HepG2 (cell line): ENCODE results near the gene GSTM4.

ENCODE experiments used
- EZH2 ChIP-seq: conservative IDR thresholded peaks from 2 replicates; pipeline ENCODE4 v1.6.1; 2012; ENCODE audit warnings: mild to moderate bottlenecking, low read depth, low read length, moderate library complexity
- HMG20A ChIP-seq: IDR thresholded peaks from 2 replicates; pipeline ENCODE4 v1.6.1; 2016; ENCODE audit warnings: borderline replicate concordance
- HNRNPUL1 ChIP-seq: fragments of 200-400 bp; formaldehyde crosslinking; IDR thresholded peaks from 2 replicates; pipeline ENCODE4 v1.6.1; 2017; ENCODE audit warnings: low read depth, mild to moderate bottlenecking, low read length, moderate library complexity
- HOXD1 ChIP-seq: sonication (generic); formaldehyde crosslinking; IDR thresholded peaks from 2 replicates; pipeline ENCODE4 v1.5.0; 2020; ENCODE audit warnings: missing genetic modification reagents
- ZBTB7A ChIP-seq: sonication (generic); formaldehyde crosslinking; IDR thresholded peaks from 2 replicates; pipeline ENCODE4 v1.8.0; 2022; ENCODE audit warnings: mild to moderate bottlenecking, missing genetic modification reagents
- TF ChIP-seq, protein P1 (sequence below): sonication (generic); formaldehyde crosslinking; conservative IDR thresholded peaks from 2 replicates; pipeline ENCODE4 v1.4.0; 2020; ENCODE audit warnings: missing genetic modification reagents
- TF ChIP-seq, protein P2 (sequence below): IDR thresholded peaks from 2 replicates; pipeline ENCODE4 v1.6.1; 2016; ENCODE audit warnings: mild to moderate bottlenecking
- TF ChIP-seq, protein P3 (sequence below): sonication (generic); formaldehyde crosslinking; IDR thresholded peaks from 2 replicates; pipeline ENCODE4 v1.5.0; 2020; ENCODE audit warnings: mild to moderate bottlenecking, missing genetic modification reagents, moderate library complexity
- TF ChIP-seq, protein P4 (sequence below): sonication (generic); formaldehyde crosslinking; IDR thresholded peaks from 2 replicates; pipeline ENCODE4 v1.8.1; 2023; ENCODE audit warnings: mild to moderate bottlenecking, missing genetic modification reagents

DNA sequence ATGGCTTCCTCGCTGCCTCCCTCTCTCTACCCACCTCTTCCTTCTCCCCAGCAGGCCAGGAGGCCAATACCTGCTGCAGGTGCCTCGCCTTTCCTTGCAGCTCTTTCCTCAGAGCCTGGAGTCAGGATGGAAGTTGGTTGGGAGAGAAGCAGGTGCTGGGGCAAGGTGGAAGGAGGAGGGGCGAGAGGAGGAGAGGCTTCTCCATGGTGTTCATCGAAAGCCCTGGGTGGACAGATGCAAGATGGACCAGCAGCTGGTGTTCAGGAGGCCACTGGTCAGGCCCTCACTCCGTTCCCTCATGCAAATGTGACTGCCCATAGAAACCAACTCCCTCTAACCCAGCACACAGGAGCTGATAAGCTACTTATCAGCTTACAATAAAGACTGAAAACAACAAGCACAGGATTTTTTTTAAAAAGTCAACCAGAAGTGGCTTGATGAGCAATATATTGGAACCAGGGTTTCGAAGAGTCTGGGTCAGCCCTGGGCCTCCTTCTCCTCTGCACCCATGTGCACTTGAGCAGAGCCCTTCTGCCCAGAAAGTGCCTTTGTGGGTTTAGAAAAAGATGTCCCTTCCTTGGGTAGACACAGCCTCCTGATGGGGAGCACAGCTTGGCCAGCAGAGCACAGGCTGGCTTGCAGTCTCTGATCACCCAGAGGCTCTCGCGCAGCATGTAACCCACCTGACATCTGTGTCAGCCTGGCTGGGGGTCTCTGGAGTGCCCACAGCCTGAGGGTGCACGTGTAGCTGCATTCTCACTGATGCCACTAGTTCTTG lies 16.6 kb upstream of the GSTM4 start:
- TF ChIP-seq EZH2 (no peak), HMG20A (no peak), ZBTB7A (no peak), HNRNPUL1 (no peak), HOXD1 (CRISPR knock-in tag) (no peak)
- TF ChIP-seq, protein P1, sequence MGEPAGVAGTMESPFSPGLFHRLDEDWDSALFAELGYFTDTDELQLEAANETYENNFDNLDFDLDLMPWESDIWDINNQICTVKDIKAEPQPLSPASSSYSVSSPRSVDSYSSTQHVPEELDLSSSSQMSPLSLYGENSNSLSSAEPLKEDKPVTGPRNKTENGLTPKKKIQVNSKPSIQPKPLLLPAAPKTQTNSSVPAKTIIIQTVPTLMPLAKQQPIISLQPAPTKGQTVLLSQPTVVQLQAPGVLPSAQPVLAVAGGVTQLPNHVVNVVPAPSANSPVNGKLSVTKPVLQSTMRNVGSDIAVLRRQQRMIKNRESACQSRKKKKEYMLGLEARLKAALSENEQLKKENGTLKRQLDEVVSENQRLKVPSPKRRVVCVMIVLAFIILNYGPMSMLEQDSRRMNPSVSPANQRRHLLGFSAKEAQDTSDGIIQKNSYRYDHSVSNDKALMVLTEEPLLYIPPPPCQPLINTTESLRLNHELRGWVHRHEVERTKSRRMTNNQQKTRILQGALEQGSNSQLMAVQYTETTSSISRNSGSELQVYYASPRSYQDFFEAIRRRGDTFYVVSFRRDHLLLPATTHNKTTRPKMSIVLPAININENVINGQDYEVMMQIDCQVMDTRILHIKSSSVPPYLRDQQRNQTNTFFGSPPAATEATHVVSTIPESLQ (CRISPR knock-in tag): no peak
- TF ChIP-seq, protein P2, sequence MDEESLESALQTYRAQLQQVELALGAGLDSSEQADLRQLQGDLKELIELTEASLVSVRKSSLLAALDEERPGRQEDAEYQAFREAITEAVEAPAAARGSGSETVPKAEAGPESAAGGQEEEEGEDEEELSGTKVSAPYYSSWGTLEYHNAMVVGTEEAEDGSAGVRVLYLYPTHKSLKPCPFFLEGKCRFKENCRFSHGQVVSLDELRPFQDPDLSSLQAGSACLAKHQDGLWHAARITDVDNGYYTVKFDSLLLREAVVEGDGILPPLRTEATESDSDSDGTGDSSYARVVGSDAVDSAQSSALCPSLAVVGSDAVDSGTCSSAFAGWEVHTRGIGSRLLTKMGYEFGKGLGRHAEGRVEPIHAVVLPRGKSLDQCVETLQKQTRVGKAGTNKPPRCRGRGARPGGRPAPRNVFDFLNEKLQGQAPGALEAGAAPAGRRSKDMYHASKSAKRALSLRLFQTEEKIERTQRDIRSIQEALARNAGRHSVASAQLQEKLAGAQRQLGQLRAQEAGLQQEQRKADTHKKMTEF (CRISPR knock-in tag): no peak
- TF ChIP-seq, protein P3, sequence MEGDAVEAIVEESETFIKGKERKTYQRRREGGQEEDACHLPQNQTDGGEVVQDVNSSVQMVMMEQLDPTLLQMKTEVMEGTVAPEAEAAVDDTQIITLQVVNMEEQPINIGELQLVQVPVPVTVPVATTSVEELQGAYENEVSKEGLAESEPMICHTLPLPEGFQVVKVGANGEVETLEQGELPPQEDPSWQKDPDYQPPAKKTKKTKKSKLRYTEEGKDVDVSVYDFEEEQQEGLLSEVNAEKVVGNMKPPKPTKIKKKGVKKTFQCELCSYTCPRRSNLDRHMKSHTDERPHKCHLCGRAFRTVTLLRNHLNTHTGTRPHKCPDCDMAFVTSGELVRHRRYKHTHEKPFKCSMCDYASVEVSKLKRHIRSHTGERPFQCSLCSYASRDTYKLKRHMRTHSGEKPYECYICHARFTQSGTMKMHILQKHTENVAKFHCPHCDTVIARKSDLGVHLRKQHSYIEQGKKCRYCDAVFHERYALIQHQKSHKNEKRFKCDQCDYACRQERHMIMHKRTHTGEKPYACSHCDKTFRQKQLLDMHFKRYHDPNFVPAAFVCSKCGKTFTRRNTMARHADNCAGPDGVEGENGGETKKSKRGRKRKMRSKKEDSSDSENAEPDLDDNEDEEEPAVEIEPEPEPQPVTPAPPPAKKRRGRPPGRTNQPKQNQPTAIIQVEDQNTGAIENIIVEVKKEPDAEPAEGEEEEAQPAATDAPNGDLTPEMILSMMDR: no peak
- TF ChIP-seq, protein P4, sequence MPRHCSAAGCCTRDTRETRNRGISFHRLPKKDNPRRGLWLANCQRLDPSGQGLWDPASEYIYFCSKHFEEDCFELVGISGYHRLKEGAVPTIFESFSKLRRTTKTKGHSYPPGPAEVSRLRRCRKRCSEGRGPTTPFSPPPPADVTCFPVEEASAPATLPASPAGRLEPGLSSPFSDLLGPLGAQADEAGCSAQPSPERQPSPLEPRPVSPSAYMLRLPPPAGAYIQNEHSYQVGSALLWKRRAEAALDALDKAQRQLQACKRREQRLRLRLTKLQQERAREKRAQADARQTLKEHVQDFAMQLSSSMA (CRISPR knock-in tag): no peak
